ENCODE results near the gene IQCF2.

DNA sequence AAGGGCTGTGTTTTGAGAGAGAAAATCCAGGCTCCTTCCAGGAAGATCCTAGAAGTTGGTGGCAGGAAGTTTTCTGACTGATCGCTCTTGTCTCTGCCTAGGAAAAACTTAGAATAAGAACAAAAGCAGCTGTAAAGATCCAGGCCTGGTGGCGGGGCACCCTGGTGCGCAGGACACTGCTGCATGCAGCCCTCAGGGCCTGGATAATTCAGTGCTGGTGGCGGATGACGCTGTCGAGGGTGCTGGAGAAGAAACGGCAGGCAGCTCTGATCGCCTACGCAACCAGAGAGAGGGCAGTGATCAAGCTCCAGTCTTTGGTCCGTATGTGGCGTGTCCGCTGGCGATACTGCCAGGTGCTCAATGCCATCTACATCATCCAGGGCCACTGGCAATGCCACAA, 1.5 kb downstream of the IQCF2 start:
- TF ChIP-seq, protein P1, sequence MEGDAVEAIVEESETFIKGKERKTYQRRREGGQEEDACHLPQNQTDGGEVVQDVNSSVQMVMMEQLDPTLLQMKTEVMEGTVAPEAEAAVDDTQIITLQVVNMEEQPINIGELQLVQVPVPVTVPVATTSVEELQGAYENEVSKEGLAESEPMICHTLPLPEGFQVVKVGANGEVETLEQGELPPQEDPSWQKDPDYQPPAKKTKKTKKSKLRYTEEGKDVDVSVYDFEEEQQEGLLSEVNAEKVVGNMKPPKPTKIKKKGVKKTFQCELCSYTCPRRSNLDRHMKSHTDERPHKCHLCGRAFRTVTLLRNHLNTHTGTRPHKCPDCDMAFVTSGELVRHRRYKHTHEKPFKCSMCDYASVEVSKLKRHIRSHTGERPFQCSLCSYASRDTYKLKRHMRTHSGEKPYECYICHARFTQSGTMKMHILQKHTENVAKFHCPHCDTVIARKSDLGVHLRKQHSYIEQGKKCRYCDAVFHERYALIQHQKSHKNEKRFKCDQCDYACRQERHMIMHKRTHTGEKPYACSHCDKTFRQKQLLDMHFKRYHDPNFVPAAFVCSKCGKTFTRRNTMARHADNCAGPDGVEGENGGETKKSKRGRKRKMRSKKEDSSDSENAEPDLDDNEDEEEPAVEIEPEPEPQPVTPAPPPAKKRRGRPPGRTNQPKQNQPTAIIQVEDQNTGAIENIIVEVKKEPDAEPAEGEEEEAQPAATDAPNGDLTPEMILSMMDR (IDR thresholded peaks at IDR 0.05; ENCODE audit: low read length), result no peak
- TF ChIP-seq EZH2phosphoT487 (IDR thresholded peaks at IDR 0.05; ENCODE audit: low read length), result no peak
- TF ChIP-seq EZH2 (optimal IDR thresholded peaks at IDR 0.05; ENCODE audit: low read depth, low read length), result no peak

All from MM.1S (cell line).